CD8-positive, alpha-beta memory T cell (primary cell): ENCODE data around the gene KXD1. TPM values are rescaled to one million over a fixed set of nuclear protein-coding genes. Genes with fewer than 3 reads are reported as not detected.

Source experiments
- CTCF ChIA-PET: fragments of 350-600 bp; sonication (Branson Sonifier 250); formaldehyde crosslinking; loops from one replicate; lab custom pipeline; 2021; ENCODE audit warnings: antibody characterized with exemption; lab: Charles Lee
- POLR2A ChIA-PET: fragments of 350-600 bp; sonication (Branson Sonifier 250); formaldehyde crosslinking; loops from one replicate; lab custom pipeline; 2021; ENCODE audit warnings: antibody characterized with exemption; lab: Charles Lee
- DNase-seq, 5 donors: peaks; one replicate each; pipeline versions ENCODE4 v3.0.0 to v3.0.0-alpha.2; 2020 to 2022; ENCODE audit warnings: mixed read lengths in 1 of 5
- H3K27ac ChIP-seq: one replicate; pipeline ENCODE4 v1.7.0; 2013; ENCODE audit warnings: low read depth, mild to moderate bottlenecking, low read length, moderate library complexity
- H3K27me3 ChIP-seq: 2 replicates; pipeline ENCODE4 v1.7.0; 2013; ENCODE audit warnings: low read length, mild to moderate bottlenecking; ENCODE audit not compliant: insufficient read depth, poor library complexity, severe bottlenecking
- H3K36me3 ChIP-seq: 2 replicates; pipeline ENCODE4 v1.7.0; 2013; ENCODE audit warnings: mild to moderate bottlenecking, low read length, moderate library complexity; ENCODE audit not compliant: insufficient read depth
- H3K4me1 ChIP-seq: 2 replicates; pipeline ENCODE4 v1.7.0; 2013; ENCODE audit warnings: mild to moderate bottlenecking, low read length, moderate library complexity; ENCODE audit not compliant: insufficient read depth
- H3K4me3 ChIP-seq: 2 replicates; pipeline ENCODE4 v1.7.0; 2013; ENCODE audit warnings: mild to moderate bottlenecking, low read length
- H3K9me3 ChIP-seq: 2 replicates; pipeline ENCODE4 v1.7.0; 2013; ENCODE audit warnings: mild to moderate bottlenecking, low read length
- H3K27ac Mint-ChIP-seq, 8 donors: one replicate each; pipeline ENCODE4 v1.8.0; 2020 to 2021; ENCODE audit warnings: mixed read lengths in 8 of 8, mild to moderate bottlenecking in 6 of 8, inconsistent platforms in 3 of 8, moderate library complexity in 3 of 8
- H3K27me3 Mint-ChIP-seq, 2 donors: one replicate each; pipeline ENCODE4 v1.8.0; 2020 to 2021; ENCODE audit warnings: mixed read lengths in 2 of 2, mild to moderate bottlenecking in 1 of 2, moderate library complexity in 1 of 2
- H3K36me3 Mint-ChIP-seq, 3 donors: one replicate each; pipeline ENCODE4 v1.8.0; 2020 to 2021; ENCODE audit warnings: mixed read lengths in 3 of 3, inconsistent platforms in 1 of 3, mild to moderate bottlenecking in 1 of 3
- H3K4me1 Mint-ChIP-seq, 3 donors: one replicate each; pipeline ENCODE4 v1.8.0; 2020 to 2021; ENCODE audit warnings: mixed read lengths in 3 of 3, inconsistent platforms in 1 of 3, mild to moderate bottlenecking in 1 of 3
- H3K4me3 Mint-ChIP-seq, 7 donors: one replicate each; pipeline ENCODE4 v1.8.0; 2020 to 2021; ENCODE audit warnings: mixed read lengths in 7 of 7, mild to moderate bottlenecking in 6 of 7, moderate library complexity in 4 of 7, inconsistent platforms in 2 of 7
- H3K9me3 Mint-ChIP-seq, 5 donors: one replicate each; pipeline ENCODE4 v1.8.0; 2020 to 2022; ENCODE audit warnings: mixed read lengths in 5 of 5, mild to moderate bottlenecking in 3 of 5, moderate library complexity in 2 of 5, inconsistent platforms in 1 of 5
- polyA plus RNA-seq: library from polyadenylated mRNA; unstranded; fragments of 300-500 nt; fragmentation: Illumina TruSeq; gene quantifications from one replicate; pipeline ENCODE4 v1.2.3, GENCODE V29; 2021
- total RNA-seq, 2 experiments: library from RNA; stranded (reverse); gene quantifications; one replicate each; pipeline ENCODE4 v1.2.3, GENCODE V29; 2021

The KXD1 gene
- total and polyA plus RNA-seq, 3 experiments from 2014 or later, result 84.4 to 128 (median 127) TPM

DNA sequence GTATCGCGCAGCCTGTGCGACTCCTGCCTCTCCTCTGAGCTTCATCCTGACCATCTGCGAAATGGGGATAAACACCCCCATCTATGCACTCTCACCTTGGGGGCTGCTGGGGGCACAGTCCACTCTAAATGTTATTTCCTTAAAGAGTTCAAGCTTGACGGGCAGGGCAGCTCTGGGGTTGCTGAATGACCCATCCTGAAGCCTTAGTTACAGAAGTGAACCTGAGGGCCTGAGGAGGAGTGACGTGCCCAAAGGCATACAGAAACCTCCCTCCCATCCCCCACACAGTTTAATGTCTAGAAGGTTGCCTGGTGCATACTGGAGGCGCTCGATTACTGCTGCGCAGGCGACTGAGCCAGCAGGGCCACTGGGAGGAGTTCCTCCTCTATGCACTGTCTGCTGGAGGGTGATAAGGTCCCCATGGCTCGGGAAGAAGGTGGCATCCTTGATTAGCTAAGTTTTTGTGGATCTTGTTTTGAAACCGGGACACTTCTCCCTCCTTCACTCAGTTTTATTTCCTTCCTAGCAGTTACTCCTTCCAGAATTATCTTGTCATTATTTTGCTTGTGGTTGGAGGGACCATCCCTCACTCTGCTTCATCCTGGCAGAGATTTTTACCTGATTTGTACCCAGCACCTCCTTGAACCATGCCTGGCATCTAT is 13.7 kb upstream of the KXD1 start:
- H3K9me3 ChIP-seq, result no peaks in the 10 kb centered on the region
- ChIA-PET POLR2A (interaction anchor here (0.5 to 1.7 kb wide), 6 partner anchors 12 to 50 kb away, joined by 3 to 16 read pairs (median 4); partner anchors contain the start of genes KXD1 and REX1BD), CTCF (interaction anchor here (1.0 to 1.6 kb wide), 7 partner anchors 14 to 45 kb away, joined by 3 to 10 read pairs (median 6); partner anchors contain the start of genes KXD1, REX1BD and UBA52)
- H3K4me1 ChIP-seq, result peaks cover 17% of the 10 kb centered on the region
- Mint-ChIP-seq H3K36me3 (peaks cover 0 to 38% (median 0%) of the 10 kb centered on the region in 3 donors), H3K27ac (peak overlapping the region; percentile 80 to 99 (median 96)), H3K4me3 (peak overlapping the region; percentile 86 to 97 (median 93)), H3K4me1 (peaks cover 17 to 30% (median 19%) of the 10 kb centered on the region in 3 donors), H3K9me3 (no peaks in the 10 kb centered on the region), H3K27me3 (no peaks in the 10 kb centered on the region)
- peak; percentile 52 to 86 (median 59) for DNase-seq
- peak overlapping the region; percentile 42 for H3K4me3 ChIP-seq
- no peaks in the 10 kb centered on the region for H3K27me3 ChIP-seq
- H3K27ac ChIP-seq, result peak overlapping the region; percentile 55
- no peaks in the 10 kb centered on the region for H3K36me3 ChIP-seq

DNA sequence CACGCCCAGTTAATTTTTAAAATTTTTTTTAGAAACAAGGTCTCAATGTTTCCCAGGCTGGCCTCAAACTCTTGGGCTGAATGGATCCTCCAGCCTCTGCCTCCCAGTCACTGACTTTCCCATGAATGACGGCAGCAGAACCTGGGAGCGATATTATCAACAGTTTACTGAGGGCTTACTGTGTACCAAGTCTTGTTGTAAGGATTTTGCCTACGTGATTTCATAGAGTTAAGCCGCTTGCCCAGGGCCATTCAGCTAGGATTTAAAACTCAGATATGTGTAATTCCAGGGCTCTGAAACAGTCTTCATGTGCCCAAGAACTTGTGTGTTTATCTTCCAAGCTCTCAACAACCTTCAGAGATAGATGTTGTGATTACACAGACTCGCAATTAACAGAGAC is 6.0 kb upstream of the KXD1 start:
- Mint-ChIP-seq H3K4me1 (no peaks in the 10 kb centered on the region), H3K9me3 (no peaks in the 10 kb centered on the region), H3K27me3 (no peaks in the 10 kb centered on the region), H3K36me3 (no peaks in the 10 kb centered on the region), H3K27ac (no peak overlapping the region), H3K4me3 (no peak overlapping the region)
- no peak overlapping the region for H3K4me3 ChIP-seq
- no peaks in the 10 kb centered on the region for H3K9me3 ChIP-seq
- no peaks in the 10 kb centered on the region for H3K27me3 ChIP-seq
- H3K4me1 ChIP-seq, result no peaks in the 10 kb centered on the region
- no peak for DNase-seq
- no peaks in the 10 kb centered on the region for H3K36me3 ChIP-seq
- ChIA-PET POLR2A (no interaction called here), CTCF (interaction anchor here (0.7 to 1.5 kb wide), 3 partner anchors 12 to 273 kb away, joined by 3 read pairs; no protein-coding TSS in a partner anchor)
- no peak overlapping the region for H3K27ac ChIP-seq

DNA sequence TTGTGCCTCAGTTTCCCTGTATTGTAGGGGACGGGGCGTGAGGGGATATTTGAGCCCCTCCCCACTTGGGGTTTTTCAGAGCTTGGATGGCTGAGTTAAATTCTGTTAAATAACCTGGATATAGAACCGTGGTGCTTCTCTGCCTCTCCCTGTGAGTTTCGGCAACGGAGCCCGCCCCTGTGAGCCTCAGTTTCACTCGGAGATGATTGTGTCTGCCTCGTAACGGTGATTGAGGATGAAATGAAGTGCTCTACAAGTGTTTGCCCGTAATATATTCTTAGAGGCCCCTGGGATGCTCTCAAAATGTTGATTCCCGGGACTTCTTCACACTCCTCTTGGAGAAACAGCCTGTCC is 509 bp downstream of the KXD1 start:
- peak overlapping the region; percentile 93 to 99 (median 98) for H3K27ac Mint-ChIP-seq
- peaks cover 18 to 34% (median 29%) of the 10 kb centered on the region in 3 donors for H3K4me1 Mint-ChIP-seq
- H3K27me3 ChIP-seq, result no peaks in the 10 kb centered on the region
- no peaks in the 10 kb centered on the region for H3K27me3 Mint-ChIP-seq
- H3K4me1 ChIP-seq, result peaks cover 23% of the 10 kb centered on the region
- peak overlapping the region; percentile 90 to 94 (median 92) for H3K4me3 Mint-ChIP-seq
- H3K36me3 Mint-ChIP-seq, result peaks cover 0 to 27% (median 0%) of the 10 kb centered on the region in 3 donors
- ChIA-PET CTCF (interaction anchor here (0.6 to 2.4 kb wide), 9 partner anchors 12 to 143 kb away, joined by 3 to 9 read pairs (median 4); partner anchors contain the start of genes ELL, FKBP8 and REX1BD), POLR2A (interaction anchor here (0.5 to 3.9 kb wide), 16 partner anchors 10 to 807 kb away, joined by 3 to 43 read pairs (median 6); partner anchors contain the start of genes COPE, DDX49, ELL and FKBP8)
- H3K9me3 Mint-ChIP-seq, result no peaks in the 10 kb centered on the region
- no peak for DNase-seq
- peak overlapping the region; percentile 96 for H3K27ac ChIP-seq
- H3K36me3 ChIP-seq, result peaks cover 4% of the 10 kb centered on the region
- H3K4me3 ChIP-seq, result peak overlapping the region; percentile 98
- no peaks in the 10 kb centered on the region for H3K9me3 ChIP-seq

DNA sequence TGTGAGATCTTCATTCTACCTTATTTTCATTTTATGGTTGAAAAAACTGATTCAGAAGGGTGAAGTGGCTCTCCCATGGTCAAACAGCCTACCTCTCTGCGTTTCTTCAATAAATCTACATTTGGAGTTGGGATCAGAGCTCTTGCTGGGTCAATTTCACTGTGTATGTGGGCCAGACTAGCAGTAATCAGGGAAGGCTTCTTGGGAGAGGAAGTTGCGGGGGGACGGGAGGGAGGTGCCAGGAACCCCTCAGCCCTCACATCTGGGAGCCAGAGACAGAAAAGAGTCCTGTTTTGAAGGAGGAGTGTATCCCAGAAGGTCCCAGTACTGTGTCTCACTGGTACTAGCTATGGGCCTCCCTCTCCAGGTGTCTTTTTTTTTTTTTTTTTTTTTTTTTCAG is 934 bp downstream of the KXD1 start:
- ChIA-PET POLR2A (interaction anchor here (0.5 to 3.9 kb wide), 9 partner anchors 13 to 521 kb away, joined by 3 to 43 read pairs (median 8); partner anchors contain the start of genes COPE, DDX49, FKBP8 and JUND), CTCF (interaction anchor here (0.6 to 2.4 kb wide), 7 partner anchors 14 to 143 kb away, joined by 3 to 9 read pairs (median 4); partner anchors contain the start of genes ELL, FKBP8 and REX1BD)
- Histone ChIP-seq H3K4me1 (peaks cover 23% of the 10 kb centered on the region), H3K9me3 (no peaks in the 10 kb centered on the region), H3K27ac (peak overlapping the region; percentile 96), H3K36me3 (peaks cover 4% of the 10 kb centered on the region), H3K4me3 (peak overlapping the region; percentile 98), H3K27me3 (no peaks in the 10 kb centered on the region)
- peaks cover 0 to 31% (median 0%) of the 10 kb centered on the region in 3 donors for H3K36me3 Mint-ChIP-seq
- peaks cover 18 to 34% (median 29%) of the 10 kb centered on the region in 3 donors for H3K4me1 Mint-ChIP-seq
- no peaks in the 10 kb centered on the region for H3K9me3 Mint-ChIP-seq
- H3K4me3 Mint-ChIP-seq, result peak overlapping the region; percentile 90 to 94 (median 92)
- no peaks in the 10 kb centered on the region for H3K27me3 Mint-ChIP-seq
- H3K27ac Mint-ChIP-seq, result peak overlapping the region; percentile 93 to 99 (median 98)
- no peak for DNase-seq

DNA sequence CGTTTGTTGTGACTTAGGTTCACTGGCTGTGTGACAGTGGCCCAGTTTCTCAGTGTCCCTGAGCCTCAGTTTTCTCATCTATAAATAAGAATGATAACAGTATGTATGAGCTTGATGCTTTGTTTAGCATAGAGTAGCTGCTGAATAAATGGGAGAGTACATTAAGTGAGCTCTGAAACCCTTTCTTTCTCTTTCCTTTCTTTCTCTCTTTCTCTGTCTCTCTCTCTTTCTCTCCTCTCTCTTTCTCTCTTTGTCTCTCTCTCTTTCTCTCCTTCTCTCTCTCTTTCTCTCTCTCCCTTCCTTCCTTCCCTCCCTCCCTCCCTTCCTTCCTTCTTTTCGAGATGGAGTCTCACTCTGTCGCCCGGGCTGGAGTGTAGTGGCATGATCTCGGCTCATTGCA is 2.0 kb downstream of the KXD1 start:
- peaks cover 18 to 34% (median 29%) of the 10 kb centered on the region in 3 donors for H3K4me1 Mint-ChIP-seq
- peak overlapping the region in 7 of 8 donors; percentile 88 to 98 (median 98) for H3K27ac Mint-ChIP-seq
- DNase-seq, result no peak
- Histone ChIP-seq H3K27ac (no peak overlapping the region), H3K9me3 (no peaks in the 10 kb centered on the region), H3K27me3 (no peaks in the 10 kb centered on the region), H3K4me1 (peaks cover 23% of the 10 kb centered on the region), H3K36me3 (peaks cover 10% of the 10 kb centered on the region), H3K4me3 (no peak overlapping the region)
- no peaks in the 10 kb centered on the region for H3K27me3 Mint-ChIP-seq
- POLR2A ChIA-PET, result interaction anchor here (2.5 kb wide), 1 partner anchor 29 kb away, joined by 16 read pairs; the partner anchor contains the start of gene REX1BD
- no peaks in the 10 kb centered on the region for H3K9me3 Mint-ChIP-seq
- peak overlapping the region in 6 of 7 donors; percentile 48 to 93 (median 90) for H3K4me3 Mint-ChIP-seq
- H3K36me3 Mint-ChIP-seq, result peaks cover 0 to 41% (median 2%) of the 10 kb centered on the region in 3 donors
- CTCF ChIA-PET, result interaction anchor here (1.3 to 1.8 kb wide), 2 partner anchors 38 to 86 kb away, joined by 3 to 4 read pairs; partner anchors contain the start of gene ELL

DNA sequence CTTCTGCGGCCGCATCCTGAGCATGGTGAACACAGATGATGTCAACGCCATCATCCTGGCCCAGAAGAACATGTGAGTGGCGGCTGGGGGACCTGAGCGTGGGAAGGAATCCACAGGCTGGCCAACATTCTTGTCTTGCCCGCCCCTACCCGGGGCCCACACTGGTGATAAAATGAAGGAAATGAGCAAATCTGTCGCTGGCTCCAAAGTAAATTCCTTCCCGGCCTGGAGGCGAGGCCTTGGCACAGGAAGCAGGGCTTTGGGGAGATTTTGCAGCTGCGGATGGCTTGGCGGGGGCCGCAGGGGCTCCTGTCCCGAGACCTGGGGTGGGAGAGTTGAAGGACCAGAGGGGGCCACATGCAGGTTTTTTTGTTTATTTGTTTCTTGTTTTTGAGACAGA is 4.4 kb downstream of the KXD1 start:
- peaks cover 21% of the 10 kb centered on the region for H3K4me1 ChIP-seq
- no peak for DNase-seq
- Mint-ChIP-seq H3K9me3 (no peaks in the 10 kb centered on the region), H3K4me1 (peaks cover 18 to 33% (median 29%) of the 10 kb centered on the region in 3 donors), H3K27ac (no peak overlapping the region), H3K36me3 (peaks cover 0 to 61% (median 4%) of the 10 kb centered on the region in 3 donors), H3K4me3 (no peak overlapping the region), H3K27me3 (no peaks in the 10 kb centered on the region)
- no peak overlapping the region for H3K27ac ChIP-seq
- H3K36me3 ChIP-seq, result peaks cover 29% of the 10 kb centered on the region
- H3K27me3 ChIP-seq, result no peaks in the 10 kb centered on the region
- POLR2A ChIA-PET, result no interaction called here
- H3K9me3 ChIP-seq, result no peaks in the 10 kb centered on the region
- CTCF ChIA-PET, result no interaction called here
- no peak overlapping the region for H3K4me3 ChIP-seq

DNA sequence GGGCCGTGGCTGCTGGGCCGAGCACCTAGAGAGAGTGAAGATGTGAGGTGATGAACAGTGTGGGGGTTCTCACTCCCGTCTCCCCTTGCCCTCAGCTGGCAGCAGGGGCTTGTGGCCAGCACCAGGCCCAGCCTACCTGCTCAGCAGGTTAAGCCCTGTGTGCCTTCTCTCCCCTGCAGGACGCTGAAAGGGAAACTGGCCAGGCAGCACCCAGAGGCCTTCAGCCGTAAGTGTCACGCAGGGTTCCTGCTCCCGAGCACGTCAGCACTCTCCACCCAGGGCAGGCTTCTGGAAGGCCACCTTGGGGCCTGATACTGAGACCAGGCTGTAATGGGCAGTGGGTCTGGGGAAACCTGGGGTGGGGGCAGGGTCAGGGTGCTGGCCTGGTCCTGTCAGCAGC is 9.3 kb downstream of the KXD1 start:
- DNase-seq, result no peak
- no peaks in the 10 kb centered on the region for H3K9me3 ChIP-seq
- Mint-ChIP-seq H3K4me1 (peaks cover 4 to 9% (median 9%) of the 10 kb centered on the region in 3 donors), H3K9me3 (no peaks in the 10 kb centered on the region), H3K27me3 (no peaks in the 10 kb centered on the region), H3K36me3 (peaks cover 0 to 79% (median 5%) of the 10 kb centered on the region in 3 donors), H3K27ac (peak overlapping the region in 1 of 8 donors; percentile 88), H3K4me3 (no peak overlapping the region)
- no peak overlapping the region for H3K4me3 ChIP-seq
- ChIA-PET CTCF (interaction anchor here (1.2 kb wide), 1 partner anchor 116 kb away, joined by 3 read pairs; no protein-coding TSS in a partner anchor), POLR2A (no interaction called here)
- H3K27me3 ChIP-seq, result no peaks in the 10 kb centered on the region
- H3K27ac ChIP-seq, result no peak overlapping the region
- peaks cover 5% of the 10 kb centered on the region for H3K4me1 ChIP-seq
- peaks cover 45% of the 10 kb centered on the region for H3K36me3 ChIP-seq
